ENCODE measurements around the gene FTH1. TPM values are rescaled to one million over a fixed set of nuclear protein-coding genes. Genes with fewer than 3 reads are reported as not detected.
A peak's percentile ranks its signal among the peaks of the same experiment; 100 is the strongest.

The FTH1 gene
- total and polyA plus RNA-seq, 2 of the 13 experiments (the other 11 are each of a cell fraction or from before 2014, with no cell fraction given) = 607 to 760 TPM

GRCh38 chr11:61980783-61981541, 13.5 kb upstream of the FTH1 start (continued):
- TF ChIP-seq TARDBP (CRISPR knock-in tag; IDR thresholded peaks at IDR 0.05) = no peak; the same call in none of the 2 replicates
- TF ChIP-seq HIC2 (CRISPR knock-in tag; IDR thresholded peaks at IDR 0.05; ENCODE audit: low read depth) = no peak
- TF ChIP-seq ZFP91 (CRISPR knock-in tag; IDR thresholded peaks at IDR 0.05; ENCODE audit: borderline replicate concordance) = no peak
- no peak for TF ChIP-seq EHMT2 (IDR thresholded peaks at IDR 0.05; ENCODE audit: borderline replicate concordance, low read depth, low read length)
- no peak for TF ChIP-seq KMT2B (CRISPR knock-in tag; IDR thresholded peaks at IDR 0.05)
- TF ChIP-seq PHF21A (CRISPR knock-in tag; IDR thresholded peaks at IDR 0.05) = peak; percentile 94
- TF ChIP-seq RELA (CRISPR knock-in tag; IDR thresholded peaks at IDR 0.05) = 0 out of 2 replicates have a peak, but pooled peaks have one; percentile 29
- no peak for TF ChIP-seq JUND (CRISPR knock-in tag; IDR thresholded peaks at IDR 0.05)
- TF ChIP-seq GLI4 (CRISPR knock-in tag; IDR thresholded peaks at IDR 0.05; ENCODE audit: borderline replicate concordance) = no peak
- no peak for TF ChIP-seq ZNF782 (CRISPR knock-in tag; IDR thresholded peaks at IDR 0.05; ENCODE audit: borderline replicate concordance)
- peak; percentile 62; the same call in 1 of the 2 replicates for TF ChIP-seq ZNF644 (CRISPR knock-in tag; IDR thresholded peaks at IDR 0.05; ENCODE audit: low read depth)
- no peak for TF ChIP-seq ZNF616 (CRISPR knock-in tag; IDR thresholded peaks at IDR 0.05; ENCODE audit: low read depth)
- no peak for TF ChIP-seq ZNF550 (CRISPR knock-in tag; IDR thresholded peaks at IDR 0.05; ENCODE audit: borderline replicate concordance)
- TF ChIP-seq FOXO1 (CRISPR knock-in tag; IDR thresholded peaks at IDR 0.05) = peak; percentile 71; the same call in 1 of the 2 replicates
- no peak; the same call in 1 of the 2 replicates for TF ChIP-seq TGIF2 (CRISPR knock-in tag; IDR thresholded peaks at IDR 0.05)
- peak; percentile 40; the same call in 1 of the 2 replicates for TF ChIP-seq HDAC1 (CRISPR knock-in tag; IDR thresholded peaks at IDR 0.05)
- TF ChIP-seq HNF4A (CRISPR knock-in tag; IDR thresholded peaks at IDR 0.05) = peak; percentile 95
- TF ChIP-seq RFX5 (IDR thresholded peaks at IDR 0.05; ENCODE audit: low read depth, low read length) = no peak
- TF ChIP-seq SATB2 (CRISPR knock-in tag; IDR thresholded peaks at IDR 0.05) = no peak
- TF ChIP-seq NFRKB (IDR thresholded peaks at IDR 0.05) = no peak
- no peak for TF ChIP-seq ZNF451 (CRISPR knock-in tag; IDR thresholded peaks at IDR 0.05)
- no peak for TF ChIP-seq PAF1 (CRISPR knock-in tag; IDR thresholded peaks at IDR 0.05)
- no peak for TF ChIP-seq ZNF75D (CRISPR knock-in tag; IDR thresholded peaks at IDR 0.05; ENCODE audit: borderline replicate concordance)
- TF ChIP-seq SALL1 (CRISPR knock-in tag; IDR thresholded peaks at IDR 0.05) = peak; percentile 87
- TF ChIP-seq ZNF562 (CRISPR knock-in tag; IDR thresholded peaks at IDR 0.05; ENCODE audit: borderline replicate concordance) = no peak
- no peak for TF ChIP-seq MAFK (conservative IDR thresholded peaks at IDR 0.05 in 1 of 2, IDR thresholded peaks at IDR 0.05 in 1 of 2; ENCODE audit: low read length in 2 of 2)
- TF ChIP-seq, protein P1, sequence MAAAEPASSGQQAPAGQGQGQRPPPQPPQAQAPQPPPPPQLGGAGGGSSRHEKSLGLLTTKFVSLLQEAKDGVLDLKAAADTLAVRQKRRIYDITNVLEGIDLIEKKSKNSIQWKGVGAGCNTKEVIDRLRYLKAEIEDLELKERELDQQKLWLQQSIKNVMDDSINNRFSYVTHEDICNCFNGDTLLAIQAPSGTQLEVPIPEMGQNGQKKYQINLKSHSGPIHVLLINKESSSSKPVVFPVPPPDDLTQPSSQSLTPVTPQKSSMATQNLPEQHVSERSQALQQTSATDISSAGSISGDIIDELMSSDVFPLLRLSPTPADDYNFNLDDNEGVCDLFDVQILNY (CRISPR knock-in tag; conservative IDR thresholded peaks at IDR 0.05) = no peak
- TF ChIP-seq KLF12 (CRISPR knock-in tag; IDR thresholded peaks at IDR 0.05; ENCODE audit: borderline replicate concordance) = no peak
- TF ChIP-seq FOXJ3 (CRISPR knock-in tag; IDR thresholded peaks at IDR 0.05; ENCODE audit: borderline replicate concordance) = peak; percentile 61; the same call in 1 of the 2 replicates

All from HepG2 (cell line).